HG02642 (cell line): ENCODE results near the gene HSDL2.

Experiments used
- ATAC-seq: cut with Tn5 transposase; IDR thresholded peaks from one replicate; pipeline ENCODE4 v1.9.1; 2021; ENCODE audit warnings: mild to moderate bottlenecking; ENCODE audit not compliant: unreplicated experiment, poor library complexity

Gene HSDL2

DNA sequence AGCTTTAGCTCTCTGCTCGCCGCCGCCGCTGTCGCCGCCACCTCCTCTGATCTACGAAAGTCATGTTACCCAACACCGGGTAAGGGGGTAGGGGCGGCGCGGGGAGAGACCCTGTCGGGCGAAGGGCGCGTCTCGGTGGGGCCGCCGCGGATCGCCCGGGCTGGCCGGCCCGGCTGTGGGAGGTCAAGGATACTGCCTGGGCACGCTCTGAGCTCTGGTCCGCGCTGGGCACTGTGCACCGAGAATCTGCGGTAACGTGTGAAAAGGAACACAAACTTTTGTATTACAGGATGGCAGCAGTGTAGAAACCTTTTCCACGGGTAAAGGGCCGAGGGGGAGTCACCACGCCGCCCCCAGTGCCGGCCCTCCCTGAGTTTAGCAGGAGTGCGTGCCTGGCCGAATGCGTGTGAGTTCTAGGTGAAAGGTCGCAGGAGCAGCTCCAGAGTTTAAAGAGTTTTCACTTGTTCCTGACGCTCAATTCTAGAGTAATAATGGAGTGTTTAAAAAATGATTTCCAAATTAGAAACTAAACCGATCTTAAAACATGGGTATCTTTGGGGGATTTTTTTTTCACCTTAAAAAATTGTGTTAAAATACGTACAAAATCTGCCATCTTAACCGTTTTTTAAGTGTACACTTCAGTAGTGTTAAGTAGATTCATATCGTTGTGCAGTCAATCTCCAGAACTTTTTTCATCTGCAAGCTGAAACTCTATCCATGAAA, at the start of gene HSDL2:
HSDL2 (plus strand) TSS at position 7 of the 723 bp plus-strand sequence; CDS start at position 63, 56 bp downstream.
- peak; percentile 38 for ATAC-seq

- ATAC-seq, result no peak
Observed at GRCh38 chr9:112331674-112331952, 48.3 kb upstream of the HSDL2 start.

GRCh38 chr9:112332214-112332613, 47.7 kb upstream of the HSDL2 start:
- ATAC-seq, result no peak

DNA sequence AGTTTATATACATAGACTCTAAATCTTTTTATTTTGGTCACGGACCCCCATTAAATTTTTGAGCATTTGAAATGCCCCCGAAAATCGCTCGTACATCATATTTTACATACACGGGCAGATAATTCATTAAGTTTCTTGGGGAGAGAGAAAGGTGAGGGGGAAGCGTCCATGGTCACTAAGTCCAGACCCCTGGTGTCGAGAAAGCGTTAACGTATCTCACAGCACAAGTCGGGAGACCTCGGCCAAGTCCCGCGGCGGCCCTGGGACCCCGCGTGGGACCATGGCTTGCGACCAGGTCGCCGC, 47.3 kb upstream of the HSDL2 start:
- ATAC-seq, result no peak

DNA sequence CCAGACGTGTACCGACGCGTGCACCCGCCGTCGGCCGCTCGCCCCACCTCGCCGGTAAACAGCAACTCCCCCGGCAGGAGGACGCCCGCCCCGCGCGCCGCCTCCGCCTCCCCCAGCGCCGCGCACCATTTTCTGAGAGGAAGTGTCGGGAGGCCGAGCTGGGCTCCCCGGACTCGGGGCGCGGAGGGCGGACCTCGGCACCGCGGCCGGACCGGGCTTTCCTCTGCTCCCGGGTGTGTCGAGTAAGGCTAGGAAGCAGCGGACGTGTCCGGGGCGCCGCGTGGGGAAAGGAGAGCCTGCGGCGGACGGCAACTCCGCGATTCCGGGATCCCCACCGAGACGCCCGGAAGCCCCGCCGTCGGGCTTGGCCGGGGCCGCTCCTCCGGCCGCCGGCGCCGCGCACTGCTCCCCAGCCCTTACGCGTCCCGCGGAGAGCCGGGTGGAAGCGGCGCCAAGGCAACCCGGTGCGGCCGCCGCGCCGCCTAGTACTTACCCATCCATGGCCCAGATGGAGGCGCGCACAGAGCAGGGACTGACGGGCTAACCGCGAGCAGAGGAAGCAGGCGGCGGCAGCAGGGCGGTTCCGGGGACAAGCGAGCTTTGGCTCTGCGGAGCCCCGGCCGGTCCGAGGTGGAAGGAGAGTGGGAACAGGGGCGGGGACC, 46.8 kb upstream of the HSDL2 start, which contains the start of gene PTBP3:
PTBP3 (minus strand) TSS at position 643 of the 662 bp plus-strand sequence. CDS start 35,754 bp downstream, outside the sequence.
- ATAC-seq, result peak; percentile 62

- peak; percentile 80 for ATAC-seq
Observed at GRCh38 chr9:112333639-112334431, 46.1 kb upstream of the HSDL2 start.

DNA sequence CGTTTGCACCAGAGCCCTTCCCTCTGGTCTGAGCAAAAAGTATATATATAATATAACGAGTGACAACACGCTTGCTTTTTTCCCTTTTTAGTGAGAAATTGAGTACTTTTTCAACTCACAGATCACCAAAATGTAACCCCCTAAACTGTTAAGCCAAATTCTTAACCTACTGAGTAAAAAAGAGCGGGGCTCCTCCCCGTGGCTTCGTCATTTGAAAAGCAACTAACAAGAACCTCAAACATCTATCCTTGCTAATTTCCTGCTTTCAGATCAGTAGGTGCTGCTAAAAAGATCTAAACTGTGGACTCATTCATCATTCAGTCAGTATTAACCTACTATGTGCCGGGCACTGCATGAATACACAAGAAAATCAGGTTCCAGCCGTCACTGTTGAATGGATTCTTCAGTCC, 45.5 kb upstream of the HSDL2 start:
- ATAC-seq, result no peak

DNA sequence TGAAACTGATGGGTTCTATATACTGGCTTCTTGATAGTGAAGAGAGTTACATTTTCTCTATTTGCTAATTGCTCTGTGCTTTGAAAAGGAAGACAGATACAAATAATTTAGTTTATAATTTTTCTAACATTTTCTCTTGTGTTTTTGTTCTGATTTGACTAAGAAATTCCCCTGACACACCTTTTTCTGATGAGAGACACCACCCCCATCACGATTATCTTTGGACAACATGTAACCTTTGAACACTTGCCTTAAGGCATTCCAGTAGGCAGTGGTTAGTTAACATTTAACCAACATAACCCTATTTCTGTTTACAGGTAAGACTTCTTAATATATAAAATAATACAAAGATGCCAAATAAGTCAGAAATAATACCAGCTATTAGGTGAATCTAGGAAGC, 42.4 kb upstream of the HSDL2 start:
- no peak for ATAC-seq

GRCh38 chr9:112338561-112338960, 41.3 kb upstream of the HSDL2 start:
- no peak for ATAC-seq

GRCh38 chr9:112339886-112340285, 40.0 kb upstream of the HSDL2 start:
- ATAC-seq, result no peak

DNA sequence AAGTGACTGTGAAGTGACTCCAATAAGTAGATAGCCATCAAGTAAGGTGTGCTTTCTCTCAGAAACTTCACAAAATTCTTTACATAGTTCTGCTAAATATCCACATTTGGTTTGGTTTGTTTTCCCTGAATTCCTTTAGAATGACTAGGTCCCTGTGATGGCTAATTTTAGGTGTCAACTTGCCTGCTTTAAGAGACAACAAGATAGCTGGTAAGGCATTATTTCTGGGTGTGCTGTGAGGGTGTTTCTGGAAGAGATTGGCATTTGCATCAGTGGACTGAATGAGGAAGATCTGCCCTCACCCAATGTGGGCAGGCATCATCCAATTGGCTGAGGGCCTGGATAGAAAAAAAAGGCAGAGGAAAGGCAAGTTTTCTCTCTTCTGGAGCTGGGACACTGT, 38.2 kb upstream of the HSDL2 start:
- ATAC-seq, result no peak

GRCh38 chr9:112348257-112349007, 31.5 kb upstream of the HSDL2 start:
- ATAC-seq, result peak; percentile 58

DNA sequence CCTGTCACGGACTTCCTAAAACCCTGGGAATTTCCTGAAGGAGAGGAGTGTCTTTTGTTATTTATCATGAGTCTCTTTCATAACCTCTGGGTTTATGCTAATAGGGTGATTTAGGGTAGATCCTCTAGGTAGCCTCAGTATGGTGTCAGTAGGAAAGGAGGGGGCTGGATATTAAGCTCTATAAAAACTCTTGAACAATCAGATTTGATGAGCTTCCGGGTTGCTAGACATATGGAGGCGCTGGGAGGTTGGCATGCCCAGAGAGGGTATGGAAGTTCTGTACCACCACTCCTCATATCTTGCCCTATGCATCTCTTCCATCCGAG, 30.9 kb upstream of the HSDL2 start:
- ATAC-seq, result no peak

DNA sequence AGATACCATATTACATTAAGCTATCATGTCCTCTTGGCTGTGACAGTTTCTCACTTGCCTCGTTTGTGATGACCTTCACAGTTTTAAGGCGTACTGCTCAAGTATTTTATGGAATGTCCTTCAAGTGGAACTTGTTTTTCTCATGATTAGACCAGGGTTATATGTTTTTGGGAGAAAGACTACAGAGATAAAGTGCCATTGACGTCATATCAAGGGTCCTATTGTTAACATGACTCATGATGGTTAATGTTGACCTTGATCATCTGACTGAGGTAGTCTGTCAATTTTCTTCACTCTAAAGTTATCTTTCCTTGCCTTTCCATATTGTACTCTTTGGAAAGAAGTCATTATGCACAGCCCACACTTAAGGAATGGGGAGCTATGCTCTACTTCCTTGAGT, 28.7 kb upstream of the HSDL2 start:
- no peak for ATAC-seq

DNA sequence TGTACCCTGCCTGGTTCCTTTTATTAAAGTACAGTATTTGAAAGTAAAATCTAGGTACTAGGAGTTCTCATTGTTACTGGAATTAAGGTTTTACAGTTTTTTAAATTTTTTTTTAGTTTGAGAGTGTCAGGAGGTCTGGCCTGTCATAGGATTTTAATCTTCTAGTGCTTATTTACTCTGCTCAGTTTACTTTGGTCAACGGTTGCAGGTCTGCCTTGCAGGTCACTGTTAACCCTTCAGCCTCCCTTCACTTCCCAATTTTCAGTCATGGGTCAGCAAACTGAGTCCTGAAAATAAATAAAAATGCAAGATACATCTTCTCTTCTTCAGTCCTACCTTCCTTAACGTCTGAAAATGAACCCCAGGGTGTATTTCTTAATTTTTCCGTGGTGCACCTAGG, 27.7 kb upstream of the HSDL2 start:
- no peak for ATAC-seq

DNA sequence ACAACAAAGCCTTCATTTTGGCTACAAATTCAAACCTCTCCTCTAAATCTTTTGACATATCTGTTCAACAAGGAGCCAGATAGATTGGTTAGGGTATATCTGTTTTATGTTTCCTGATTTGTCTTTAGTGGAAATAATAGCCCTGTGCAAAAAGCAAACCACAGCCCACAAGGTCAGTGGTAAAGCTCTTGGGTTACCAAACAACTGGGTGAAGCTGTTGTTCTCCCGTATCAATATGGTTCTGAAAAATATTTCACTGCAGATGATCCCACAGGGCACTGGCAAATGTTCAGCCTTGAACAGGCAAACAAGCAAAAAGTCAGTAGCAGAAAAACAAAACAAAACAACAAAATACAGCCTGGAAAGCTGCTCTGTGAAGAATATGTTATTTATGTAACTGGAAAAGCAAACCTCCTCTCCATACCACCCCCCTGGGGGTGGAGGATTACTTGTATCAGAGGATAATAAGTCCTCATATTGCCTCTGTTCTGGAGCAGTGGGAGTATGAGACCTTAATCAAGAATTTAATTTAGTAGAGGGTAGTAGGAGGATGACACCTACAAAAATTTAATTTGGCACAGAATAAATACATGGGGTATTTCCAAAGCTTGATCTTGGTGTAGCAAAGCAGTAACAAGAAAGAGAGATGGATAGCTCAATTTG, 25.7 kb upstream of the HSDL2 start:
- ATAC-seq, result no peak

DNA sequence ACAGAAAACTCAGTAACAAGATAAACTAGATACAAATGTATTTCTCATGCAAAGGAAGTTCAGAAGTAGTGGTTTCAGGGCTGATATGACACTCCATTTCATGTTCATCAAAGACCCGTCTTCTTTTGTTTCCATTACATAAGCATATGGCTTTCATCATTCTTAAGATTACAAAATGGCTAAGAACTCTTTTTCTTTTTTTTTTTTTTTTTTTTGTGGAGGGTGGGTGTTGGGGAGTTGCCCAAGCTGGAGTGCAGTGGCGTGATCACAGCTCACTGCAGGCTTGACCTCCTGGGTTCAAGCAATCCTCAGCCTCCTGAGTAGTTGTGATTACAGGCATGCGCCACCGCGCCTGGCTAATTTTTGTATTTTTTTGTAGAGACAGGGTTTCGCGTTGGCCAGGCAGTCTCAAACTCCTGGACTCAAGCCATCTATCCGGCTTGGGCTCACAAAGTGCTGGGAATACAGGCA, 24.4 kb upstream of the HSDL2 start:
- no peak for ATAC-seq

DNA sequence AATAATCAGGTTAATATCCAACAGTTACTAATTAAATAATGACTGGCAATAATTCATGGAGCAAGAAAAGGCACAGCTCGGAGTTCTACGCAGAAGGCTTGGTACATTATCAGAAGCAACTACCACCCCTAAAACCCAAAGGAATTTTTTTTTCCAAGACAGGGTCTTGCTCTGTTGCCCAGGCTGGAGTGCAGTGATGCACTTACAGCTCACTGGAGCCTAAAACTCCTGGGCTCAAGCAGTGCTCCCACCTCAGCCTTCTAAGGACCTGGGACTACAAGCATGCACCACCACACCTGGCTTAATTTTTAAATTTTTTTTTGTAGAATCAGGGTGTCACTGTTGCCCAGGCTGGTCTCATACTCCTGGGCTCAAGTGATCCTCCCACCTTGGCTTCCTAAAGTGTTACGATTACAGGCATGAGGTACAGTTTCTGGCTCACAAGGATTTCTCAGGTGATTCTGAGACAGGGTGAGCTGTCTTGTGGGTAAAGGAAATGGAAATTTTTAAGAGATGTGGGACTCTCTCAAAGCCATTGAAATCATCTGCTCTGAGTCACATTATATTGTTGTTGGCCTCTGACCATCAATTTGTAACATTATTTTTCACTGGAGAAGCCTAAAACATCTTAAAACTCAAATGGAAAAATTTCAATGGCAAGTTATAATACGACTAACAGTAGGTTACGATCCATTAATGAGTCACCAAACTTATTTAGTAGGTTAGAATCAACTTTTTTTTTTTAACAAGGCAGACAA, 19.7 kb upstream of the HSDL2 start:
- ATAC-seq, result no peak

- no peak for ATAC-seq
Observed at GRCh38 chr9:112361601-112362000, 18.3 kb upstream of the HSDL2 start.

- ATAC-seq, result no peak
Observed at GRCh38 chr9:112364761-112365160, 15.1 kb upstream of the HSDL2 start.
